H1 (cell line): ENCODE results near the gene ISG20L2. TPM values are rescaled to one million over a fixed set of nuclear protein-coding genes. Genes with fewer than 3 reads are reported as not detected.

Experiments used
- BCL11A ChIP-seq, 2 experiments: IDR thresholded peaks; one replicate each; pipeline ENCODE4 v1.6.1; 2011; ENCODE audit warnings: low read depth in 2 of 2, low read length in 2 of 2, mild to moderate bottlenecking in 2 of 2
- CHD2 ChIP-seq: IDR thresholded peaks from 2 replicates; pipeline ENCODE4 v1.6.1; 2012; ENCODE audit warnings: low read length, improper control_type of control experiment
- CHD7 ChIP-seq: fragments of 300-600 bp; sonication (generic); IDR thresholded peaks from 2 replicates; pipeline ENCODE4 v1.7.1; 2012; ENCODE audit warnings: low read length, moderate library complexity, mild to moderate bottlenecking, inconsistent platforms; ENCODE audit not compliant: insufficient replicate concordance
- CREB1 ChIP-seq: IDR thresholded peaks from 2 replicates; pipeline ENCODE4 v1.6.1; 2012; ENCODE audit warnings: inconsistent platforms
- CTCF ChIP-seq, 3 experiments: IDR thresholded peaks; 1 replicate in 2 of 3; 2 replicates in 1 of 3; pipeline versions ENCODE4 v1.5.1 to v1.6.1; 2011; ENCODE audit warnings: low read length in 3 of 3, mild to moderate bottlenecking in 3 of 3, inconsistent platforms in 2 of 3, low read depth in 1 of 3, moderate library complexity in 1 of 3; ENCODE audit not compliant: insufficient read depth in 1 of 3; ENCODE audit errors: control extremely low read depth in 1 of 3
- E2F6 ChIP-seq: IDR thresholded peaks from 2 replicates; pipeline ENCODE4 v1.6.1; 2012; ENCODE audit warnings: inconsistent platforms
- KDM5A ChIP-seq: fragments of 200-600 bp; IDR thresholded peaks from 2 replicates; pipeline ENCODE4 v1.7.1; 2012; ENCODE audit warnings: mild to moderate bottlenecking, low read length, inconsistent platforms, mixed read lengths
- MAFK ChIP-seq: IDR thresholded peaks from 2 replicates; pipeline ENCODE4 v1.6.1; 2012; ENCODE audit warnings: low read depth, mild to moderate bottlenecking, improper control_type of control experiment, low read length
- POLR2AphosphoS5 ChIP-seq: IDR thresholded peaks from 2 replicates; pipeline ENCODE4 v1.6.1; 2011; ENCODE audit warnings: low read depth, low read length
- TCF12 ChIP-seq: IDR thresholded peaks from 2 replicates; pipeline ENCODE4 v1.6.1; 2011; ENCODE audit warnings: low read depth, mild to moderate bottlenecking, low read length
- polyA plus RNA-seq, 7 experiments: library from polyadenylated mRNA; depleted of rRNA in 3 of 7; stranded (reverse) in 5 of 7; unstranded in 2 of 7; fragments of >200 nt in 5 of 7; fragments of 200-250 nt in 2 of 7; gene quantifications; 1 replicate in 5 of 7; 2 replicates in 1 of 7; 4 replicates in 1 of 7; pipeline versions ENCODE4 v1.2.1 to v1.2.3, GENCODE V29; 2011 to 2013; ENCODE audit warnings: missing spikeins in 2 of 7, mixed read lengths in 2 of 7
- total RNA-seq: library from RNA; stranded (reverse); fragmentation: NEBNext Ultra II Directional; extraction: Animal tissue kit (Norgen Biotek cat#: 25700); gene quantifications from 2 replicates; pipeline ENCODE4 v1.2.1, GENCODE V29; 2021

The ISG20L2 gene
- total and polyA plus RNA-seq, 2 of the 8 experiments (the other 6 are each of a cell fraction or from before 2014, with no cell fraction given) = 47.5 to 53.0 TPM

- TF ChIP-seq CHD7 (no peak), KDM5A (no peak), CHD2 (no peak), CREB1 (no peak), E2F6 (no peak), POLR2AphosphoS5 (no peak), TCF12 (no peak), CTCF (IDR thresholded peaks at IDR 0.05; ENCODE audit: control extremely low read depth in 1 of 3, insufficient read depth in 1 of 3, low read depth in 1 of 3, low read length in 3 of 3) (no peak), BCL11A (IDR thresholded peaks at IDR 0.05; ENCODE audit: low read depth in 2 of 2, low read length in 2 of 2) (no peak), MAFK (no peak)
Measured at GRCh38 chr1:156773607-156774006, 45.0 kb upstream of the ISG20L2 start (continued).
